Spleen (tissue), 7 donors: ENCODE data around the gene TMEM38A.

Source experiments
- POLR2AphosphoS5 ChIP-seq, 3 donors: sonication (generic); formaldehyde crosslinking; IDR thresholded peaks; one replicate each; pipeline ENCODE4 v1.5.1; 2017; ENCODE audit warnings: antibody characterized with exemption in 3 of 3
- TF ChIP-seq, protein P1 (sequence below), 11 experiments: fragments of 200-600 bp in 7 of 11; fragments of 450-650 bp in 4 of 11; sonication (generic) in 4 of 11; IDR thresholded peaks in 8 of 11; conservative IDR thresholded peaks in 3 of 11; 1 replicate in 7 of 11; 2 replicates in 4 of 11; pipeline versions ENCODE4 v1.4.0 to v1.8.0; 2016 to 2021; ENCODE audit warnings: antibody characterized with exemption in 11 of 11, inconsistent platforms in 4 of 11, mild to moderate bottlenecking in 1 of 11
- donor health status: DM: no; HTN: no; CAD: no; lungs with moderate emphysema.
- donor health status: DM: no; HTN: no; CAD: no.
- donor health status: DM: no; HTN: no; CAD: no.

DNA sequence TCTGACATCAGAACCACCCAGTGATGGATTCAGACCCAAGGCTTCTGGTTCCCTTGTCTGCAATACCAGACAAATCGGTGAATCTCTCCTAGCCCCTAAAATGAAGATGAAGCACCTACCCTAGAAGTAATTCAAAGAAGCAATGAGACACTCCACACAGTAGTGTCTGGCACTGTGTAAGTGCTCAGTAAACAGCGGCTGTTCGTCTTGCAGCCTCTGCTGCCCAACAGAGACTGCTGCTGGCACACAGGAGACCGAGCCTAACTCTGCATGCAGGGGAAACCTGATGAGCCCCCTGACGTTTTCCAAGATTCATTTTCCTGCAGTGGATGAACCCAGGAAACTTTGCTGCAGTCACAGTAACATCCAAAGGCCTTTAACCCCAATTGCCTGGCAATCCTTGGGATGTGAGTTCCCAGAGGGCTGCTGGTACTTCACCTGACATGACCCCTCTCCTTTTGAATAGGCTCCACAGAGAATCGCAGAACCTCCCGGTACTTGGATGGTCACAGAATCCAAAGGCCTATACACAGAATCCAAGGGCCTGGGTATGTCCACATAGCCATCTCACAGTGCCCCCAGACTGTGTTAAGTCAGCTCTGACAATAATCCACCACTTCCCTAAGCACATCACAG, 39.7 kb upstream of the TMEM38A start:
- no peak for TF ChIP-seq POLR2AphosphoS5 (IDR thresholded peaks at IDR 0.05)
- TF ChIP-seq, protein P1, sequence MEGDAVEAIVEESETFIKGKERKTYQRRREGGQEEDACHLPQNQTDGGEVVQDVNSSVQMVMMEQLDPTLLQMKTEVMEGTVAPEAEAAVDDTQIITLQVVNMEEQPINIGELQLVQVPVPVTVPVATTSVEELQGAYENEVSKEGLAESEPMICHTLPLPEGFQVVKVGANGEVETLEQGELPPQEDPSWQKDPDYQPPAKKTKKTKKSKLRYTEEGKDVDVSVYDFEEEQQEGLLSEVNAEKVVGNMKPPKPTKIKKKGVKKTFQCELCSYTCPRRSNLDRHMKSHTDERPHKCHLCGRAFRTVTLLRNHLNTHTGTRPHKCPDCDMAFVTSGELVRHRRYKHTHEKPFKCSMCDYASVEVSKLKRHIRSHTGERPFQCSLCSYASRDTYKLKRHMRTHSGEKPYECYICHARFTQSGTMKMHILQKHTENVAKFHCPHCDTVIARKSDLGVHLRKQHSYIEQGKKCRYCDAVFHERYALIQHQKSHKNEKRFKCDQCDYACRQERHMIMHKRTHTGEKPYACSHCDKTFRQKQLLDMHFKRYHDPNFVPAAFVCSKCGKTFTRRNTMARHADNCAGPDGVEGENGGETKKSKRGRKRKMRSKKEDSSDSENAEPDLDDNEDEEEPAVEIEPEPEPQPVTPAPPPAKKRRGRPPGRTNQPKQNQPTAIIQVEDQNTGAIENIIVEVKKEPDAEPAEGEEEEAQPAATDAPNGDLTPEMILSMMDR (IDR thresholded peaks at IDR 0.05 in 8 of 11, conservative IDR thresholded peaks at IDR 0.05 in 3 of 11) = no peak
